IMR-90 (cell line): ENCODE measurements around the gene TMX2. TPM values are rescaled to one million over a fixed set of nuclear protein-coding genes. Genes with fewer than 3 reads are reported as not detected.

Source experiments
- ATAC-seq: fragments of 200-7000 bp; cut with Tn5 transposase; 2 replicates; pipeline ENCODE4 v1.9.1; 2020; ENCODE audit warnings: low read depth, mild to moderate bottlenecking, moderate library complexity
- BruUV-seq: library from RNA; stranded (reverse); fragments of 400-500 nt; replicated peaks from 2 replicates; lab custom pipeline; 2021; lab: Mats Ljungman, UMichigan
- CTCF ChIA-PET: fragments of 300-600 bp; formaldehyde crosslinking; extraction: SDS; loops from one replicate; lab custom pipeline; 2021; ENCODE audit warnings: antibody characterized with exemption; lab: Yijun Ruan, JAX
- POLR2A ChIA-PET: fragments of 300-600 bp; sonication (Branson Sonifier 250); formaldehyde crosslinking; loops from one replicate; lab custom pipeline; 2022; ENCODE audit warnings: antibody characterized with exemption; ENCODE audit not compliant: unreplicated experiment; lab: Charles Lee
- DNase-seq: peaks from one replicate; pipeline ENCODE4 v3.0.0; 2013
- H2AFZ ChIP-seq: replicated peaks from 2 replicates; pipeline ENCODE3; 2013; ENCODE audit warnings: low read length, mild to moderate bottlenecking; ENCODE audit not compliant: poor library complexity
- H2AK5ac ChIP-seq: 2 replicates; pipeline ENCODE4 v1.6.1; 2013; ENCODE audit warnings: low read depth, low read length, inconsistent platforms
- H2AK9ac ChIP-seq: replicated peaks from 2 replicates; pipeline ENCODE3; 2013; ENCODE audit warnings: mild to moderate bottlenecking, low read depth, low read length, moderate library complexity; ENCODE audit not compliant: poor library complexity
- H2BK120ac ChIP-seq: 2 replicates; pipeline ENCODE4 v1.6.1; 2013; ENCODE audit warnings: low read depth, low read length, inconsistent platforms
- H2BK15ac ChIP-seq: 3 replicates; pipeline ENCODE4 v1.6.1; 2013; ENCODE audit warnings: low read depth, low read length, inconsistent platforms
- H2BK20ac ChIP-seq: 2 replicates; pipeline ENCODE4 v1.6.1; 2013; ENCODE audit warnings: low read depth, mild to moderate bottlenecking, inconsistent platforms, low read length, moderate library complexity
- H2BK5ac ChIP-seq: 2 replicates; pipeline ENCODE4 v1.6.1; 2013; ENCODE audit warnings: mild to moderate bottlenecking, low read depth, low read length, inconsistent platforms; ENCODE audit not compliant: poor library complexity, severe bottlenecking
- H3K14ac ChIP-seq: replicated peaks from 2 replicates; pipeline ENCODE4 v1.6.1; 2013; ENCODE audit warnings: low read depth, low read length, inconsistent platforms
- H3K18ac ChIP-seq: 2 replicates; pipeline ENCODE4 v1.6.1; 2013; ENCODE audit warnings: low read depth, low read length, control low read depth
- H3K23ac ChIP-seq: 2 replicates; pipeline ENCODE4 v1.6.1; 2013; ENCODE audit warnings: low read depth, low read length, inconsistent platforms
- H3K27ac ChIP-seq: 2 replicates; pipeline ENCODE4 v1.5.1; 2013; ENCODE audit warnings: mild to moderate bottlenecking, control low read depth, low read length; ENCODE audit not compliant: insufficient read depth
- H3K27me3 ChIP-seq: 2 replicates; pipeline ENCODE4 v1.6.1; 2013; ENCODE audit warnings: low read length; ENCODE audit not compliant: control insufficient read depth, insufficient read depth
- H3K36me3 ChIP-seq: 2 replicates; pipeline ENCODE4 v1.6.1; 2013; ENCODE audit warnings: low read length, mixed read lengths; ENCODE audit not compliant: control insufficient read depth, insufficient read depth
- H3K4ac ChIP-seq: 2 replicates; pipeline ENCODE4 v1.6.1; 2013; ENCODE audit warnings: low read depth, low read length, inconsistent platforms
- H3K4me1 ChIP-seq: 2 replicates; pipeline ENCODE4 v1.6.1; 2013; ENCODE audit warnings: low read length, mixed read lengths; ENCODE audit not compliant: control insufficient read depth, insufficient read depth
- H3K4me2 ChIP-seq: 2 replicates; pipeline ENCODE4 v1.6.1; 2013; ENCODE audit warnings: low read depth, mild to moderate bottlenecking, control low read depth, low read length, moderate library complexity
- H3K4me3 ChIP-seq: 2 replicates; pipeline ENCODE4 v1.5.1; 2013; ENCODE audit warnings: low read depth, mild to moderate bottlenecking, control low read depth, low read length, moderate library complexity; ENCODE audit not compliant: insufficient read depth
- H3K56ac ChIP-seq: 2 replicates; pipeline ENCODE4 v1.6.1; 2013; ENCODE audit warnings: low read length, inconsistent platforms; ENCODE audit not compliant: insufficient read depth; ENCODE audit errors: extremely low read depth
- H3K79me1 ChIP-seq, 2 experiments: 2 replicates each; pipeline ENCODE4 v1.6.1; 2013; ENCODE audit warnings: low read length in 2 of 2, inconsistent platforms in 1 of 2, low read depth in 1 of 2
- H3K9ac ChIP-seq: 2 replicates; pipeline ENCODE4 v1.6.1; 2013; ENCODE audit warnings: low read depth, low read length, control low read depth
- H3K9me1 ChIP-seq: 2 replicates; pipeline ENCODE4 v1.6.1; 2013; ENCODE audit warnings: low read length, inconsistent platforms; ENCODE audit not compliant: insufficient read depth
- H3K9me3 ChIP-seq: 2 replicates; pipeline ENCODE4 v1.6.1; 2013; ENCODE audit warnings: low read length; ENCODE audit not compliant: control insufficient read depth, insufficient read depth
- H4K20me1 ChIP-seq: 2 replicates; pipeline ENCODE4 v1.6.1; 2013; ENCODE audit warnings: low read length, inconsistent platforms; ENCODE audit not compliant: insufficient read depth
- H4K5ac ChIP-seq: 2 replicates; pipeline ENCODE4 v1.6.1; 2013; ENCODE audit warnings: mild to moderate bottlenecking, low read depth, low read length, control low read depth
- H4K8ac ChIP-seq, 2 experiments: 2 replicates each; pipeline ENCODE4 v1.6.1; 2013; ENCODE audit warnings: low read depth in 2 of 2, low read length in 2 of 2, control low read depth in 1 of 2, inconsistent platforms in 1 of 2
- H4K91ac ChIP-seq: 2 replicates; pipeline ENCODE4 v1.6.1; 2013; ENCODE audit warnings: low read depth, low read length, inconsistent platforms; ENCODE audit not compliant: insufficient read depth
- BHLHE40 ChIP-seq: fragments of 150-350 bp; IDR thresholded peaks from 2 replicates; pipeline ENCODE4 v1.6.1; 2016; ENCODE audit warnings: mild to moderate bottlenecking, low read depth, low read length
- CEBPB ChIP-seq: IDR thresholded peaks from 2 replicates; pipeline ENCODE4 v1.6.1; 2012; ENCODE audit warnings: low read depth, low read length, improper control_type of control experiment
- CHD1 ChIP-seq: IDR thresholded peaks from 2 replicates; pipeline ENCODE4 v1.6.1; 2012; ENCODE audit warnings: low read depth, low read length, improper control_type of control experiment
- CTCF ChIP-seq: conservative IDR thresholded peaks from 2 replicates; pipeline ENCODE4 v1.5.1; 2012; ENCODE audit warnings: mild to moderate bottlenecking, low read depth, low read length, improper control_type of control experiment
- ELK1 ChIP-seq: fragments of 150-350 bp; IDR thresholded peaks from 2 replicates; pipeline ENCODE4 v1.6.1; 2016; ENCODE audit warnings: low read depth, mild to moderate bottlenecking, low read length, moderate library complexity, borderline replicate concordance
- FOS ChIP-seq: fragments of 150-350 bp; IDR thresholded peaks from 2 replicates; pipeline ENCODE4 v1.6.1; 2016; ENCODE audit warnings: low read depth, low read length
- MAFK ChIP-seq: IDR thresholded peaks from 2 replicates; pipeline ENCODE4 v1.6.1; 2012; ENCODE audit warnings: low read depth, low read length, improper control_type of control experiment
- MAZ ChIP-seq: IDR thresholded peaks from 2 replicates; pipeline ENCODE4 v1.6.1; 2012; ENCODE audit warnings: low read depth, mild to moderate bottlenecking, low read length, improper control_type of control experiment, moderate library complexity, borderline replicate concordance
- MXI1 ChIP-seq: IDR thresholded peaks from 2 replicates; pipeline ENCODE4 v1.6.1; 2012; ENCODE audit warnings: low read depth, mild to moderate bottlenecking, low read length, moderate library complexity, borderline replicate concordance
- NFE2L2 ChIP-seq: fragments of 150-350 bp; IDR thresholded peaks from 2 replicates; pipeline ENCODE4 v1.6.1; 2016; ENCODE audit warnings: low read depth, mild to moderate bottlenecking, low read length
- POLR2A ChIP-seq: IDR thresholded peaks from 2 replicates; pipeline ENCODE4 v1.6.1; 2012; ENCODE audit warnings: mild to moderate bottlenecking, low read depth, low read length
- RAD21 ChIP-seq: IDR thresholded peaks from 2 replicates; pipeline ENCODE4 v1.6.1; 2012; ENCODE audit warnings: low read length, improper control_type of control experiment
- RCOR1 ChIP-seq: IDR thresholded peaks from 2 replicates; pipeline ENCODE4 v1.6.1; 2012; ENCODE audit warnings: mild to moderate bottlenecking, low read length, improper control_type of control experiment; ENCODE audit not compliant: insufficient replicate concordance
- RFX5 ChIP-seq: IDR thresholded peaks from 2 replicates; pipeline ENCODE4 v1.8.0; 2012; ENCODE audit warnings: low read depth, mild to moderate bottlenecking, low read length, moderate library complexity
- SMC3 ChIP-seq: fragments of 150-350 bp; IDR thresholded peaks from 2 replicates; pipeline ENCODE4 v1.6.1; 2016; ENCODE audit warnings: low read depth, mild to moderate bottlenecking, antibody characterized with exemption, low read length, moderate library complexity
- USF2 ChIP-seq: fragments of 150-350 bp; IDR thresholded peaks from 2 replicates; pipeline ENCODE4 v1.6.1; 2017; ENCODE audit warnings: mild to moderate bottlenecking, antibody characterized with exemption, low read length, low read depth
- dilution Hi-C: fragments of 300-500 bp; cut with HindIII; formaldehyde crosslinking; loops from one replicate; pipeline ENCODE4 v1.14.3; 2018; ENCODE audit warnings: low sequenced_read_pairs; ENCODE audit not compliant: unreplicated experiment
- in situ Hi-C: fragments of 300-500 bp; cut with MboI; formaldehyde crosslinking; loops from 3 replicates; pipeline ENCODE4 v1.14.3; 2019; ENCODE audit warnings: low sequenced_read_pairs, inconsistent platforms, mixed read lengths
- intact Hi-C: fragments of 100-400 bp; cut with micrococcal nuclease; formaldehyde crosslinking; loops from 2 replicates; pipeline ENCODE4 v1.10.0; 2022
- polyA plus RNA-seq, 3 experiments: library from polyadenylated mRNA; depleted of rRNA; stranded (reverse); fragments of >200 nt; gene quantifications; 2 replicates each; pipeline ENCODE4 v1.2.3, GENCODE V29; 2012; ENCODE audit warnings: low replicate concordance in 1 of 3
- total RNA-seq: library from RNA; depleted of rRNA; stranded (reverse); fragments of >200 nt; gene quantifications from 2 replicates; pipeline ENCODE4 v1.2.3, GENCODE V29; 2012

TMX2 gene
- total and polyA plus RNA-seq, 2 of the 4 experiments (the other 2 are of a cell fraction): 60.3 to 103 TPM

- no peak overlapping the region for H3K18ac ChIP-seq
- H3K9ac ChIP-seq: no peak overlapping the region
- dilution Hi-C loops (no loop called here), in situ Hi-C loops (no loop called here), intact Hi-C loops (no loop called here)
- H3K79me1 ChIP-seq: peaks cover 14 to 83% of the 10 kb centered on the region in 2 experiments; a peak in 3 of 4 replicates
- H4K5ac ChIP-seq: no peak overlapping the region
- H3K27ac ChIP-seq: no peak overlapping the region; the same call in 1 of the 2 replicates
- H3K4ac ChIP-seq: no peak overlapping the region
- no peak overlapping the region for H2BK20ac ChIP-seq
- DNase-seq (no peak), ATAC-seq (no peak)
- H3K9me3 ChIP-seq: no peaks in the 10 kb centered on the region
- no peak overlapping the region for H2AK5ac ChIP-seq
- H4K91ac ChIP-seq: no peak overlapping the region
- no TSS peak for BruUV-seq
- H4K8ac ChIP-seq: no peak overlapping the region
- TF ChIP-seq RAD21 (no peak), FOS (no peak), CEBPB (no peak), CHD1 (no peak), BHLHE40 (no peak), MXI1 (no peak), NFE2L2 (no peak), SMC3 (no peak), CTCF (no peak), RCOR1 (no peak), MAZ (no peak), RFX5 (no peak), USF2 (no peak), POLR2A (no peak), MAFK (no peak), ELK1 (no peak)
- H3K9me1 ChIP-seq: peaks cover 18% of the 10 kb centered on the region
- no peak overlapping the region for H3K4me2 ChIP-seq
- H2AFZ ChIP-seq: no peak overlapping the region
- H3K23ac ChIP-seq: no peak overlapping the region
- no peak overlapping the region for H2AK9ac ChIP-seq
- no peak overlapping the region for H2BK15ac ChIP-seq
- peaks cover 18% of the 10 kb centered on the region for H3K36me3 ChIP-seq
- H2BK120ac ChIP-seq: no peak overlapping the region
- no peak overlapping the region for H3K56ac ChIP-seq
- ChIA-PET POLR2A (no interaction called here), CTCF (interaction anchor here (1.1 to 1.3 kb wide), 2 partner anchors 12 to 17 kb away, joined by 4 to 5 read pairs; no protein-coding TSS in a partner anchor)
- H3K14ac ChIP-seq: no peak overlapping the region
- H3K4me3 ChIP-seq: no peak overlapping the region
- H4K20me1 ChIP-seq: peaks cover 93% of the 10 kb centered on the region
- H2BK5ac ChIP-seq: no peak overlapping the region
- no peaks in the 10 kb centered on the region for H3K27me3 ChIP-seq
- H3K4me1 ChIP-seq: peaks cover 13% of the 10 kb centered on the region
These were observed 76.3 kb downstream of the TMX2 start for GRCh38 chr11:57788703-57789088.
